ENCODE data around the gene TMEM132C. TPM values are rescaled to one million over a fixed set of nuclear protein-coding genes. Genes with fewer than 3 reads are reported as not detected.

Gene TMEM132C
- total and polyA plus RNA-seq, 9 donors: 1.6 to 38.4 (median 9.4) TPM

DNA sequence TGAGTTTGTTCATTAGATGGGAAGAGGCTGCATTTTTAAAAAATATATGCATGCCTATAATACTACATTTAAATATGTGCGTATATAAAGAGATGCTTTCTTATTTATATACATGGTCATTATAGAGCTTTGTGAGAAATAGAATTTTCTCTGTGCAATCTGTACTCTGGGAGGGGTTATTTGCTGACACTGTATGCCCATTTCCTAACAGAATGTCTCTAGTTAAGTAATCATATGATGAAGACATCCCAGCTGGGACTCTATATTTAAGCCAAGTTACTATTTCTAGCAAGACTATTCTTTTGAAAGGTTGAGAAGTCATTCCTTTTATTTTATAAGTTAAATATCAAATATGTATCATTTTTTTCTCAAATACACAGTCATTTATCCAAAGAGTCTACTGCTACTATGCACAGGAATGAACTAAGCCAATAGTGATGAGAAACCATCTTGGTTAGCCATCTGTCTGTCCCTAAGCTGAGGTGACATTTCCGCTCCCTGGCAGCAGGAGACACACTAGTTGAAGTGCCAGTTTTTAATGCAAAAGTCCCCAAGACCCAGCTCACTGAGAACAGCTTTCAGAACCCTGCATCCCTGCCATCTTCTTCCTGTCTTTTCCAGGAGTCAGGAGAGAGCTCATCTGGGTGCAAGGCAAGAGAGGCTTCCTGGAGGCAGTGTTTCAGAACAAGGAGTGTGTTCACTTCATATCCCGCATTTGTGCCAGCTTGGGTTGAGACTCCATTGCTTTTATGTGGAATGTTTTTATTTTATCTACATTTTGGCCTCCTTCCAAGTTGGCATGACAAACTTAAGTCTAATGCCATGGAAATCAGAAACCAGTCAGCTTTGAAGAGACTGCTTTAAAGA is 69.5 kb downstream of the TMEM132C start:
- H3K27ac ChIP-seq: no peak overlapping the region
- no peaks in the 10 kb centered on the region for H3K4me1 ChIP-seq (ENCODE audit: insufficient read depth)
- WGBS, 3 donors: 64 to 68% (median 66%) methylated on average over 3 of the region's 3 CpGs
- H3K9me3 ChIP-seq: no peaks in the 10 kb centered on the region
- no peaks in the 10 kb centered on the region for H3K27me3 ChIP-seq
- no peaks in the 10 kb centered on the region for H3K36me3 ChIP-seq
- no peak for TF ChIP-seq POLR2A (IDR thresholded peaks at IDR 0.05)
- TF ChIP-seq EP300 (IDR thresholded peaks at IDR 0.05): no peak
- TF ChIP-seq, protein P1, sequence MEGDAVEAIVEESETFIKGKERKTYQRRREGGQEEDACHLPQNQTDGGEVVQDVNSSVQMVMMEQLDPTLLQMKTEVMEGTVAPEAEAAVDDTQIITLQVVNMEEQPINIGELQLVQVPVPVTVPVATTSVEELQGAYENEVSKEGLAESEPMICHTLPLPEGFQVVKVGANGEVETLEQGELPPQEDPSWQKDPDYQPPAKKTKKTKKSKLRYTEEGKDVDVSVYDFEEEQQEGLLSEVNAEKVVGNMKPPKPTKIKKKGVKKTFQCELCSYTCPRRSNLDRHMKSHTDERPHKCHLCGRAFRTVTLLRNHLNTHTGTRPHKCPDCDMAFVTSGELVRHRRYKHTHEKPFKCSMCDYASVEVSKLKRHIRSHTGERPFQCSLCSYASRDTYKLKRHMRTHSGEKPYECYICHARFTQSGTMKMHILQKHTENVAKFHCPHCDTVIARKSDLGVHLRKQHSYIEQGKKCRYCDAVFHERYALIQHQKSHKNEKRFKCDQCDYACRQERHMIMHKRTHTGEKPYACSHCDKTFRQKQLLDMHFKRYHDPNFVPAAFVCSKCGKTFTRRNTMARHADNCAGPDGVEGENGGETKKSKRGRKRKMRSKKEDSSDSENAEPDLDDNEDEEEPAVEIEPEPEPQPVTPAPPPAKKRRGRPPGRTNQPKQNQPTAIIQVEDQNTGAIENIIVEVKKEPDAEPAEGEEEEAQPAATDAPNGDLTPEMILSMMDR (IDR thresholded peaks at IDR 0.05): no peak
- intact Hi-C loops (cut with DNase I): no loop called here
- DNase-seq: no peak
- H3K4me3 ChIP-seq: no peak overlapping the region

DNA sequence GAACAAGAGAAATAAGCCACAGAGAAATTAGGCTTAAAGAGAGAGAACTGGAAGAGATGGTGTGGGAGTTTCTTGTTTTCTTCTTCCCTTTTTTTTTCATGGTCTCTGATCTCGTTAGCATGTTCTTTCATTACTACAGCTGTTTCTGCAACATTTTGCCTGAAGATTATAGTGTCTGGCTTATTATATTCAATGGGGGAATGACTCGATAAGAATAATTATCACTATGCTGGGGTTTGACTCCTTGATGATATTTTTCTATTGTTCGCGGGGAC is 70.0 kb downstream of the TMEM132C start:
- TF ChIP-seq, protein P1 (IDR thresholded peaks at IDR 0.05): no peak
- TF ChIP-seq EP300 (IDR thresholded peaks at IDR 0.05): no peak
- TF ChIP-seq POLR2A (IDR thresholded peaks at IDR 0.05): no peak
- Histone ChIP-seq H3K27me3 (no peaks in the 10 kb centered on the region), H3K9me3 (no peaks in the 10 kb centered on the region), H3K36me3 (no peaks in the 10 kb centered on the region), H3K4me3 (no peak overlapping the region), H3K4me1 (ENCODE audit: insufficient read depth) (no peaks in the 10 kb centered on the region), H3K27ac (no peak overlapping the region)
- DNase-seq: no peak
- intact Hi-C loops (cut with DNase I): no loop called here
- WGBS, 3 donors: 2 to 5% (median 5%) methylated on average over 4 of the region's 4 CpGs

DNA sequence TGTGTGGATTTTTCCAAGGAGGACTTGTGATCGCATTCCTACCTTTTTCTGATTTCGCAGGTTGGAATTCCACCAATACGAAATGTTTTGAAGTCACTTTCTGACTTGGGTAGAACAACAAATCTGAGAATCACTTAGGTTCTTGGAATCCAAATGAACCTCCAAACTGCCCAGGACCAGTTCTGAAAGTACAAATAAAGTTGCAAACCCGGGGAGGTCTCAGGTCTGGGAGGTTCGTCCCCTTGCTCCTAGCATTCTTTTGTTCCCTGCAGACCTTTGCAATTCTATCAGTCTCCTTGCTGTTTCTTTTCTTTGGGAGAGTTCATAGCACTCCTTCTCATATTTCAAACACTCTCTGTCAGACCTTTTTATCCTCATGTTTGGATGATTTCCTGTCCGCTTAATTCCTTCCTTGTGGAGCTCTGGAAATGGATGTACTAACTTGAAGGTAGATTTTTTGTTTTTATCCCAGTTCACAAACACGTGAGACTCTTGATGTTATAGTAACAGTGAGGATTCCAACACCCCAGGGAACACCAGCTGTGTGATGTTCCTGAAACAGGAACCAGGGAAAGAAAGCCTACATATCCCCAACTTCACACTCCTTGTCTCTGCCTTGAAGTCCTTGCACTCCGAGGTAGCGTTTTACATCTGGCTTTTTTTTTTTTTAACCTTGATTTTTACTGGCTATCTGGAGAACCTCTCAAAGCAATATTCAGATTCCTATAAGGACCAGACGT is 70.6 kb downstream of the TMEM132C start:
- no peaks in the 10 kb centered on the region for H3K9me3 ChIP-seq
- H3K27ac ChIP-seq: no peak overlapping the region
- WGBS, 3 donors: 1 to 5% (median 2%) methylated on average over 10 of the region's 10 CpGs
- TF ChIP-seq EP300 (IDR thresholded peaks at IDR 0.05): no peak
- TF ChIP-seq, protein P1 (IDR thresholded peaks at IDR 0.05): no peak
- TF ChIP-seq POLR2A (IDR thresholded peaks at IDR 0.05): no peak
- H3K4me3 ChIP-seq: no peak overlapping the region
- no peaks in the 10 kb centered on the region for H3K4me1 ChIP-seq (ENCODE audit: insufficient read depth)
- DNase-seq: no peak
- no peaks in the 10 kb centered on the region for H3K36me3 ChIP-seq
- intact Hi-C loops (cut with DNase I): no loop called here
- no peaks in the 10 kb centered on the region for H3K27me3 ChIP-seq

DNA sequence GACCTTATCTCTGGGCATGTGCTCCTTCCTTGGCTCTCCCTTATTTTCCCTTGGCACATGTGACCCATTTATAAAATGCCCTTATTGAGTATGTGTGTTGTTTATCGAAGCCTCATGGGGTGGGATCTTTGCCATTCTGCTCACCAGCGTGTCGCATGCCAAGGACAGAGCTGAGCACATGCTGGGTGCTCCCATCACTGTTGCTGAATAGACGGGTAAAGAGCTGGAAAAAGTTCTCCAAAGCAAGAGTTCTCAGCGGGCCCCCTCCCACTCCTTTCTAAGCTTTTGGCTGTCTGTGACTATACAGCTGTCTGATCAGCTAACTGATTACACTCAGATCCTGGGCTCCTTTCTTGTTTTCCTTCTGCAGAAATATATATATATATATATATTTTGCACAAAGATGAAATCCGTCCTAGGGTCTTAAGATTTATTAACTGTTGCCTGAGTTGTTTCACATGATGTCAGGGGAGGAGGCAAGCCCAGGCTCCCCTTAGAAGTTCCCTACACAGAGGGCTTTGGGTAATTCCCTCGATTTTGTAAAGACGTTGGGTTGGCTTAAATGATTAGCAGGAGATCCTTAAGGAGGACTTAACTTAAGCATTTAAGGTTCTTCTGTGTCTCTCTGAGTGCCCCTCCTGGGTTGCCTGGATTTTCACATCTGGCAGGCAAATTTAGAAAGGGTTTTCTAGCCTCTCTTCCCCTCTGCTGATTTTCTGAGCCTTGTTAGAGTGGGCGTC is 71.6 kb downstream of the TMEM132C start:
- TF ChIP-seq, protein P1 (IDR thresholded peaks at IDR 0.05): no peak
- TF ChIP-seq POLR2A (IDR thresholded peaks at IDR 0.05): no peak
- no peak for TF ChIP-seq EP300 (IDR thresholded peaks at IDR 0.05)
- WGBS, 3 donors: 3 to 4% (median 4%) methylated on average over 9 of the region's 9 CpGs
- Histone ChIP-seq H3K4me3 (no peak overlapping the region), H3K36me3 (no peaks in the 10 kb centered on the region), H3K27me3 (no peaks in the 10 kb centered on the region), H3K4me1 (ENCODE audit: insufficient read depth) (no peaks in the 10 kb centered on the region), H3K9me3 (no peaks in the 10 kb centered on the region), H3K27ac (no peak overlapping the region)
- no peak for DNase-seq
- intact Hi-C loops (cut with DNase I): no loop called here
